Endothelial cell of umbilical vein (primary cell): Measurements from ENCODE around the gene TTI1. TPM values are rescaled to one million over a fixed set of nuclear protein-coding genes. Genes with fewer than 3 reads are reported as not detected.

Experiments
- BruUV-seq: library from RNA; stranded (reverse); fragments of 400-500 nt; replicated peaks from 2 replicates; lab custom pipeline; 2021; lab: Mats Ljungman, UMichigan
- CTCF ChIA-PET: fragments of 300-600, 350-600 bp; sonication (Branson Sonifier 250); formaldehyde crosslinking; loops from one replicate; lab custom pipeline; 2021; ENCODE audit warnings: antibody characterized with exemption, inconsistent platforms; lab: Charles Lee
- POLR2A ChIA-PET: fragments of 300-600, 350-600 bp; sonication (Branson Sonifier 250); formaldehyde crosslinking; loops from one replicate; lab custom pipeline; 2021; ENCODE audit warnings: antibody characterized with exemption, inconsistent platforms; lab: Charles Lee
- DNase-seq: peaks from one replicate; pipeline ENCODE4 v3.0.0-alpha.2; 2011; ENCODE audit warnings: low read depth, low spot score
- FAIRE-seq: peaks from 2 replicates; lab custom pipeline; 2011; peaks lifted over from hg19 to GRCh38; lab: Jason Lieb, UNC
- H2AFZ ChIP-seq: 2 replicates; pipeline ENCODE4 v1.6.0; 2012; ENCODE audit warnings: low read depth, low read length, control low read depth, inconsistent platforms
- H3K27ac ChIP-seq: 2 replicates; pipeline ENCODE4 v1.5.1; 2011; ENCODE audit warnings: low read depth, mild to moderate bottlenecking, control low read depth, low read length, moderate library complexity; ENCODE audit not compliant: insufficient read depth
- H3K27me3 ChIP-seq, 2 experiments: 2 replicates each; pipeline versions ENCODE4 v1.6.0 to v1.6.1; 2011; ENCODE audit warnings: low read length in 2 of 2, mixed read lengths in 1 of 2; ENCODE audit not compliant: control insufficient read depth in 2 of 2, insufficient read depth in 2 of 2
- H3K36me3 ChIP-seq, 2 experiments: 2 replicates in 1 of 2; 3 replicates in 1 of 2; pipeline ENCODE4 v1.5.1; 2011; ENCODE audit warnings: low read length in 2 of 2, mild to moderate bottlenecking in 1 of 2, moderate library complexity in 1 of 2; ENCODE audit not compliant: control insufficient read depth in 2 of 2, insufficient read depth in 2 of 2; ENCODE audit errors: extremely low read depth in 1 of 2
- H3K4me1 ChIP-seq: 3 replicates; pipeline ENCODE4 v1.5.1; 2011; ENCODE audit warnings: mild to moderate bottlenecking, low read length; ENCODE audit not compliant: control insufficient read depth, insufficient read depth; ENCODE audit errors: extremely low read depth
- H3K4me2 ChIP-seq: 2 replicates; pipeline ENCODE4 v1.6.1; 2011; ENCODE audit warnings: low read length, control low read depth, mixed read lengths; ENCODE audit not compliant: insufficient read depth
- H3K4me3 ChIP-seq, 3 experiments: fragments of 200-600 bp in 1 of 3; sonication (generic), shearing (Covaris generic) in 1 of 3; replicated peaks in 1 of 3; 2 replicates each; pipeline ENCODE4 v1.5.1; 2011 to 2016; ENCODE audit warnings: control low read depth in 3 of 3, low read length in 3 of 3, mild to moderate bottlenecking in 2 of 3, inconsistent platforms in 1 of 3, low read depth in 1 of 3, moderate library complexity in 1 of 3; ENCODE audit not compliant: insufficient read depth in 1 of 3
- H3K79me2 ChIP-seq: 2 replicates; pipeline ENCODE4 v1.6.0; 2012; ENCODE audit warnings: low read length, inconsistent platforms; ENCODE audit not compliant: control insufficient read depth, insufficient read depth
- H3K9ac ChIP-seq: replicated peaks from 2 replicates; pipeline ENCODE3; 2011; ENCODE audit warnings: low read length, control low read depth; ENCODE audit not compliant: insufficient read depth; ENCODE audit errors: extremely low read depth
- H3K9me1 ChIP-seq: replicated peaks from 3 replicates; pipeline ENCODE4 v1.6.0; 2011; ENCODE audit warnings: mild to moderate bottlenecking, low read length; ENCODE audit not compliant: control insufficient read depth, insufficient read depth; ENCODE audit errors: extremely low read depth
- H3K9me3 ChIP-seq: replicated peaks from 2 replicates; pipeline ENCODE4 v1.5.1; 2012; ENCODE audit warnings: low read length, inconsistent platforms; ENCODE audit not compliant: control insufficient read depth, insufficient read depth
- H4K20me1 ChIP-seq: replicated peaks from 2 replicates; pipeline ENCODE3; 2011; ENCODE audit warnings: mild to moderate bottlenecking, low read length; ENCODE audit not compliant: control insufficient read depth, insufficient read depth; ENCODE audit errors: extremely low read depth
- EZH2 ChIP-seq: IDR thresholded peaks from 2 replicates; pipeline ENCODE4 v1.6.1; 2012; ENCODE audit warnings: borderline replicate concordance, low read depth, mild to moderate bottlenecking, moderate library complexity, low read length, inconsistent platforms; ENCODE audit not compliant: severe bottlenecking
- FOS ChIP-seq: IDR thresholded peaks from 2 replicates; pipeline ENCODE4 v1.6.1; 2011; ENCODE audit warnings: mild to moderate bottlenecking, low read length, moderate library complexity, borderline replicate concordance; ENCODE audit not compliant: insufficient read depth
- GATA2 ChIP-seq: IDR thresholded peaks from 2 replicates; pipeline ENCODE4 v1.7.0; 2011; ENCODE audit warnings: low read depth, mild to moderate bottlenecking, moderate library complexity, mixed read lengths, low read length; ENCODE audit not compliant: insufficient read length, insufficient read depth
- JUN ChIP-seq: IDR thresholded peaks from 2 replicates; pipeline ENCODE4 v1.6.1; 2011; ENCODE audit warnings: borderline replicate concordance, low read depth; ENCODE audit not compliant: insufficient read length, insufficient read depth
- MYC ChIP-seq: IDR thresholded peaks from one replicate; pipeline ENCODE4 v1.6.1; 2011; ENCODE audit warnings: mild to moderate bottlenecking, low read depth, low read length
- POLR2A ChIP-seq: IDR thresholded peaks from 2 replicates; pipeline ENCODE4 v1.6.1; 2012; ENCODE audit warnings: low read depth, mild to moderate bottlenecking, control low read depth, low read length
- POLR2AphosphoS5 ChIP-seq: IDR thresholded peaks from 2 replicates; pipeline ENCODE4 v1.6.1; 2012; ENCODE audit warnings: low read depth, mild to moderate bottlenecking, control low read depth, low read length, moderate library complexity; ENCODE audit not compliant: insufficient read depth
- dilution Hi-C: fragments of 300-500 bp; cut with MboI; formaldehyde crosslinking; loops from one replicate; pipeline ENCODE4 v1.15.0; 2019; ENCODE audit warnings: low sequenced_read_pairs; ENCODE audit not compliant: extremely low pct_ligation_motif_present
- intact Hi-C: fragments of 100-400 bp; cut with micrococcal nuclease; formaldehyde crosslinking; loops from one replicate; pipeline ENCODE4 v1.10.0; 2022
- polyA plus RNA-seq, 4 experiments: library from polyadenylated mRNA; depleted of rRNA in 3 of 4; stranded (reverse) in 3 of 4; unstranded in 1 of 4; fragments of >200 nt; gene quantifications; 2 replicates each; pipeline versions ENCODE4 v1.2.1 to v1.2.3, GENCODE V29; 2011 to 2012; ENCODE audit warnings: missing spikeins in 1 of 4
- total RNA-seq: library from RNA; stranded (reverse); gene quantifications from 2 replicates; pipeline ENCODE4 v1.2.3, GENCODE V29; 2021
- TF ChIP-seq, protein P1 (sequence below): IDR thresholded peaks from 2 replicates; pipeline ENCODE4 v1.6.1; 2011; ENCODE audit not compliant: insufficient read depth, insufficient read length
- TF ChIP-seq, protein P2 (sequence below), 2 donors: IDR thresholded peaks; 1 replicate in 1 of 2; 2 replicates in 1 of 2; pipeline ENCODE4 v1.5.1; 2011; ENCODE audit warnings: low read length in 2 of 2, mild to moderate bottlenecking in 2 of 2, moderate library complexity in 2 of 2, control low read depth in 1 of 2, inconsistent platforms in 1 of 2, low read depth in 1 of 2; ENCODE audit not compliant: insufficient read depth in 1 of 2; ENCODE audit errors: extremely low read depth in 1 of 2

TTI1 gene
- total and polyA plus RNA-seq, 2 donors (not counting 3 experiments of a cell fraction or from before 2014, with no cell fraction given): 13.2 to 23.2 TPM

DNA sequence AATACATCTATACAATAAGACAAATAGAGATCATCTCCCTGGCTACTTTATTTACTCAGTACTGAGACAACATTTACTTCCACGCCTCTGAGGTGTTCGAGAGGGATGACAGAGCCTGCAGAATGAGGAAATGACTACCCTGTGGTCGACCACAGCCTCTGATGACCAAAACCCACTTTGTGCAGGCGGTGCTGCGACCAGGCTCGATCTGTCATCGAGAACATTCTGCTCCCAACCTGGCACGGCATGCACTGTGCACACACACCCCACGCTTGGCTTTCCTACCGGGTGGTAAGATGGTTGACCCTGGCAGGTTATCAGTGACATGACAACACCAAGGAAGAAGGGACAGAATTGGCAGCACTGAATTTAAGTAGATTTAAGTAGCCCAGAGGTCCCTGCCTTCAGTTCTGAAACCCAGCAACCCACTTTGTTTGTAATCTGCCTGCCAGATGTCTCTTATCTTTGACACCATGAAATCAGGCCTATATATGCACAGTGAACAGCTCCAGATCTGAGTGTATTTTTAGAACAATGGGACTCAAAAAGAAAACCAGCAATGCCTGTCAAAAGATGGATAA lies 42.6 kb downstream of the TTI1 start:
- POLR2A ChIA-PET: no interaction called here
- BruUV-seq: no TSS peak

More for the DNA sequence above, 42.6 kb downstream of the TTI1 start:
- peak; percentile 65 for FAIRE-seq
- H3K9me3 ChIP-seq: no peaks in the 10 kb centered on the region
- intact Hi-C loops: loop anchor here (2.0 to 5.0 kb wide), 3 partner anchors 88 to 426 kb away; partner anchors contain the start of gene VSTM2L
- DNase-seq: peak; percentile 59
- TF ChIP-seq, protein P1, sequence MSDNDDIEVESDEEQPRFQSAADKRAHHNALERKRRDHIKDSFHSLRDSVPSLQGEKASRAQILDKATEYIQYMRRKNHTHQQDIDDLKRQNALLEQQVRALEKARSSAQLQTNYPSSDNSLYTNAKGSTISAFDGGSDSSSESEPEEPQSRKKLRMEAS: no peak
- TF ChIP-seq POLR2AphosphoS5: peak; percentile 26
- TF ChIP-seq FOS: peak; percentile 6
- TF ChIP-seq JUN: peak; percentile 15
- no peak for TF ChIP-seq EZH2
- TF ChIP-seq POLR2A: no peak
- no peak for TF ChIP-seq MYC
- TF ChIP-seq, protein P2, sequence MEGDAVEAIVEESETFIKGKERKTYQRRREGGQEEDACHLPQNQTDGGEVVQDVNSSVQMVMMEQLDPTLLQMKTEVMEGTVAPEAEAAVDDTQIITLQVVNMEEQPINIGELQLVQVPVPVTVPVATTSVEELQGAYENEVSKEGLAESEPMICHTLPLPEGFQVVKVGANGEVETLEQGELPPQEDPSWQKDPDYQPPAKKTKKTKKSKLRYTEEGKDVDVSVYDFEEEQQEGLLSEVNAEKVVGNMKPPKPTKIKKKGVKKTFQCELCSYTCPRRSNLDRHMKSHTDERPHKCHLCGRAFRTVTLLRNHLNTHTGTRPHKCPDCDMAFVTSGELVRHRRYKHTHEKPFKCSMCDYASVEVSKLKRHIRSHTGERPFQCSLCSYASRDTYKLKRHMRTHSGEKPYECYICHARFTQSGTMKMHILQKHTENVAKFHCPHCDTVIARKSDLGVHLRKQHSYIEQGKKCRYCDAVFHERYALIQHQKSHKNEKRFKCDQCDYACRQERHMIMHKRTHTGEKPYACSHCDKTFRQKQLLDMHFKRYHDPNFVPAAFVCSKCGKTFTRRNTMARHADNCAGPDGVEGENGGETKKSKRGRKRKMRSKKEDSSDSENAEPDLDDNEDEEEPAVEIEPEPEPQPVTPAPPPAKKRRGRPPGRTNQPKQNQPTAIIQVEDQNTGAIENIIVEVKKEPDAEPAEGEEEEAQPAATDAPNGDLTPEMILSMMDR (IDR thresholded peaks at IDR 0.05; ENCODE audit: extremely low read depth in 1 of 2, insufficient read depth in 1 of 2, low read depth in 1 of 2, low read length in 2 of 2): no peak
- TF ChIP-seq GATA2: no peak
- no peaks in the 10 kb centered on the region for H3K27me3 ChIP-seq
- dilution Hi-C loops: no loop called here
- H3K27ac ChIP-seq: peak overlapping the region; percentile 68
- peak overlapping the region; percentile 8 for H3K9ac ChIP-seq
- no peak overlapping the region for H2AFZ ChIP-seq
- H3K36me3 ChIP-seq: peaks cover 0 to 6% of the 10 kb centered on the region in 2 experiments
- H3K4me1 ChIP-seq: peaks cover 24% of the 10 kb centered on the region
- no peaks in the 10 kb centered on the region for H4K20me1 ChIP-seq
- CTCF ChIA-PET: interaction anchor here (1.0 to 4.4 kb wide), 7 partner anchors 11 to 427 kb away, joined by 3 to 37 read pairs (median 3); partner anchors contain the start of gene VSTM2L
- peak overlapping the region; percentile 64 for H3K4me2 ChIP-seq
- H3K4me3 ChIP-seq: no peak overlapping the region
- no peaks in the 10 kb centered on the region for H3K79me2 ChIP-seq
- no peaks in the 10 kb centered on the region for H3K9me1 ChIP-seq
